RWPE2 (cell line): Measurements from ENCODE around the gene DNAJB6.

Experiments
- ATAC-seq: fragments of 200-7000 bp; cut with Tn5 transposase; 3 replicates; pipeline ENCODE4 v1.9.1; 2021; ENCODE audit warnings: low read depth
- DNase-seq: peaks from one replicate; pipeline ENCODE4 v3.0.0-alpha.2; 2020; ENCODE audit warnings: low spot score
- H3K27ac ChIP-seq: fragments of 450-650 bp; 2 replicates; pipeline ENCODE4 v1.5.1; 2017; ENCODE audit warnings: mild to moderate bottlenecking; ENCODE audit not compliant: poor library complexity, severe bottlenecking
- H3K27me3 ChIP-seq: fragments of 250-450 bp; sonication (Bioruptor Pico); 2 replicates; pipeline ENCODE4 v1.5.1; 2021; ENCODE audit warnings: mild to moderate bottlenecking, moderate library complexity; ENCODE audit not compliant: insufficient read depth, poor library complexity, severe bottlenecking
- H3K36me3 ChIP-seq: fragments of 250-450 bp; sonication (Bioruptor Pico); 2 replicates; pipeline ENCODE4 v1.5.1; 2020; ENCODE audit warnings: low read depth, mild to moderate bottlenecking, moderate library complexity
- H3K4me1 ChIP-seq: fragments of 250-450 bp; sonication (Bioruptor Pico); 2 replicates; pipeline ENCODE4 v1.5.1; 2021; ENCODE audit warnings: mild to moderate bottlenecking, moderate library complexity; ENCODE audit not compliant: insufficient read depth, poor library complexity, severe bottlenecking
- H3K4me3 ChIP-seq: fragments of 250-450 bp; sonication (Bioruptor Pico); 2 replicates; pipeline ENCODE4 v1.5.1; 2021; ENCODE audit warnings: mild to moderate bottlenecking, moderate library complexity; ENCODE audit not compliant: severe bottlenecking
- H3K9me3 ChIP-seq: fragments of 250-450 bp; sonication (Bioruptor Pico); 2 replicates; pipeline ENCODE4 v1.5.1; 2021; ENCODE audit warnings: mild to moderate bottlenecking, moderate library complexity; ENCODE audit not compliant: severe bottlenecking
- CTCF ChIP-seq: fragments of 450-650 bp; IDR thresholded peaks from one replicate; pipeline ENCODE4 v1.5.1; 2017; ENCODE audit warnings: mild to moderate bottlenecking, moderate library complexity; ENCODE audit not compliant: poor library complexity, severe bottlenecking

The DNAJB6 gene

GRCh38 chr7:157357129-157358040, 20.6 kb downstream of the DNAJB6 start:
- peak overlapping the region; percentile 34 for H3K27ac ChIP-seq

GRCh38 chr7:157358041-157358752, 21.4 kb downstream of the DNAJB6 start:
- peaks cover 43% of the 10 kb centered on the region for H3K4me1 ChIP-seq
- no peaks in the 10 kb centered on the region for H3K9me3 ChIP-seq
- H3K27me3 ChIP-seq, result no peaks in the 10 kb centered on the region
- H3K36me3 ChIP-seq, result peaks cover 63% of the 10 kb centered on the region
- H3K27ac ChIP-seq, result peak overlapping the region; percentile 34
- ATAC-seq (0 out of 3 replicates have a peak, but pooled peaks have one; percentile 9), DNase-seq (no peak)
- TF ChIP-seq CTCF, result no peak
- no peak overlapping the region for H3K4me3 ChIP-seq

More at GRCh38 chr7:157357129-157358040, 20.6 kb downstream of the DNAJB6 start:
- no peak for DNase-seq
- peaks cover 55% of the 10 kb centered on the region for H3K36me3 ChIP-seq
- peaks cover 43% of the 10 kb centered on the region for H3K4me1 ChIP-seq
- no peak overlapping the region for H3K4me3 ChIP-seq
- TF ChIP-seq CTCF, result no peak
- H3K9me3 ChIP-seq, result no peaks in the 10 kb centered on the region
- H3K27me3 ChIP-seq, result no peaks in the 10 kb centered on the region
- no peak for ATAC-seq

GRCh38 chr7:157358753-157359096, 21.9 kb downstream of the DNAJB6 start:
- Histone ChIP-seq H3K27ac (peak overlapping the region; percentile 34), H3K27me3 (no peaks in the 10 kb centered on the region), H3K9me3 (no peaks in the 10 kb centered on the region), H3K4me1 (peaks cover 42% of the 10 kb centered on the region), H3K4me3 (no peak overlapping the region), H3K36me3 (peaks cover 68% of the 10 kb centered on the region)
- no peak for DNase-seq
- TF ChIP-seq CTCF, result no peak
- no peak for ATAC-seq

- H3K4me1 ChIP-seq, result peaks cover 34% of the 10 kb centered on the region
- no peak for TF ChIP-seq CTCF
- H3K27me3 ChIP-seq, result no peaks in the 10 kb centered on the region
- H3K27ac ChIP-seq, result no peak overlapping the region
- no peak for DNase-seq
- no peak for ATAC-seq
- H3K4me3 ChIP-seq, result no peak overlapping the region
- H3K9me3 ChIP-seq, result no peaks in the 10 kb centered on the region
- peaks cover 75% of the 10 kb centered on the region for H3K36me3 ChIP-seq
These were observed 22.8 kb downstream of the DNAJB6 start for GRCh38 chr7:157359581-157359980.
